ENCODE results near the gene SORCS2.

- TF ChIP-seq EZH2 (IDR thresholded peaks at IDR 0.05) (no peak), POLR2AphosphoS5 (IDR thresholded peaks at IDR 0.05; ENCODE audit: borderline replicate concordance, low read depth, low read length) (no peak)
Measured at GRCh38 chr4:7439699-7440098, 247.4 kb downstream of the SORCS2 start.

Measured in SK-N-MC (cell line).